Kidney epithelial cell (primary cell): ENCODE results near the gene GP1BB. TPM values are rescaled to one million over a fixed set of nuclear protein-coding genes. Genes with fewer than 3 reads are reported as not detected.
"Not testable (repeated sequence)": the region's sequence is repeated elsewhere in the genome, so short reads cannot be mapped to it uniquely, and the experiment has no call there.

Experiments used
- DNase-seq: peaks from one replicate; pipeline ENCODE4 v3.0.0-alpha.2; 2010; ENCODE audit warnings: low read depth
- H3K27me3 ChIP-seq: 2 replicates; pipeline ENCODE4 v1.6.0; 2011; ENCODE audit warnings: low read length; ENCODE audit not compliant: control insufficient read depth, insufficient read depth
- H3K36me3 ChIP-seq: 2 replicates; pipeline ENCODE4 v1.5.1; 2011; ENCODE audit warnings: low read length; ENCODE audit not compliant: control insufficient read depth, insufficient read depth
- H3K4me3 ChIP-seq: 2 replicates; pipeline ENCODE4 v1.5.1; 2011; ENCODE audit warnings: low read depth, mild to moderate bottlenecking, control low read depth, low read length
- total RNA-seq: library from RNA; depleted of rRNA; stranded (reverse); fragments of >200 nt; gene quantifications from 2 replicates; pipeline ENCODE4 v1.2.3, GENCODE V29; 2015
- TF ChIP-seq, protein P1 (sequence below): IDR thresholded peaks from 2 replicates; pipeline ENCODE4 v1.5.1; 2011; ENCODE audit warnings: mild to moderate bottlenecking, moderate library complexity, low read length, control low read depth, inconsistent platforms; ENCODE audit not compliant: insufficient read depth, poor library complexity, severe bottlenecking

Gene GP1BB
- total RNA-seq, 1 donor from 2014 or later = 0.50 TPM

DNA sequence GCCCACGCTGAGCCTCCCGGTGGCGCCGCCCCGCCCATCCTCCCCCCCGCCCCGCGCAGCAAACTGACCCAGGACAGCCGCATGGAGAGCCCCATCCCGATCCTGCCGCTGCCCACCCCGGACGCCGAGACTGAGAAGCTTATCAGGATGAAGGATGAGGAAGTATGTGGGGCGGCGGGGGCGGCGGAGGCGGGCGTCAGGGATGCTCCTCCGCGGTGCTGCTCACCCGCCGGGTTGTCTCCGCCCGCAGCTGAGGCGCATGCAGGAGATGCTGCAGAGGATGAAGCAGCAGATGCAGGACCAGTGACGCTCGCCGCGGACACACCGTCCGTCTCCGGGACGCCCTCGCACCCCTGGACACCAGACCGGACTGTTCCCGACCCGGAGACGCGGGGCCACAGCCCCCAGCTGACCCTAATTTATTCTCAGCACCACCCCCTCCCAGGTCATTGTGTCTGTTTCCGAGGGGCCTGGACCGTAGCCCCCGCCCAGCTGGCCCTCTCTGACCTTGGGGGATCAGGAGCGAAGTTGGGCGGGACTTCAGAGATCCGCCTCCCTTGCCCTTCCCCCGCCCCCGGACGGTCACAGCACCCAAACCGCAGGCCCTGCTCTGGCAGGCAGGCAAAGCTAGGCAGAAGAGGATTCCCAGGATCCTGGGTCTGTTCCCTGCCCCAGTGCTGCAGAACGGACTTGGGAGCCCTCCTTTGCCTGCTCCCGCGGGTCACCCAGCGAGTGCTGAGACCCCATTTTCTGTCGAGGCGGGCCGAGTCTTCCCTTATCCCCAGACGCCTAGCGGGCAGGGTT, 959 bp upstream of the GP1BB start:
- no peaks in the 10 kb centered on the region for H3K36me3 ChIP-seq
- DNase-seq = no peak
- no peak overlapping the region for H3K4me3 ChIP-seq
- peaks cover 80% of the 10 kb centered on the region for H3K27me3 ChIP-seq
- TF ChIP-seq, protein P1, sequence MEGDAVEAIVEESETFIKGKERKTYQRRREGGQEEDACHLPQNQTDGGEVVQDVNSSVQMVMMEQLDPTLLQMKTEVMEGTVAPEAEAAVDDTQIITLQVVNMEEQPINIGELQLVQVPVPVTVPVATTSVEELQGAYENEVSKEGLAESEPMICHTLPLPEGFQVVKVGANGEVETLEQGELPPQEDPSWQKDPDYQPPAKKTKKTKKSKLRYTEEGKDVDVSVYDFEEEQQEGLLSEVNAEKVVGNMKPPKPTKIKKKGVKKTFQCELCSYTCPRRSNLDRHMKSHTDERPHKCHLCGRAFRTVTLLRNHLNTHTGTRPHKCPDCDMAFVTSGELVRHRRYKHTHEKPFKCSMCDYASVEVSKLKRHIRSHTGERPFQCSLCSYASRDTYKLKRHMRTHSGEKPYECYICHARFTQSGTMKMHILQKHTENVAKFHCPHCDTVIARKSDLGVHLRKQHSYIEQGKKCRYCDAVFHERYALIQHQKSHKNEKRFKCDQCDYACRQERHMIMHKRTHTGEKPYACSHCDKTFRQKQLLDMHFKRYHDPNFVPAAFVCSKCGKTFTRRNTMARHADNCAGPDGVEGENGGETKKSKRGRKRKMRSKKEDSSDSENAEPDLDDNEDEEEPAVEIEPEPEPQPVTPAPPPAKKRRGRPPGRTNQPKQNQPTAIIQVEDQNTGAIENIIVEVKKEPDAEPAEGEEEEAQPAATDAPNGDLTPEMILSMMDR = no peak

DNA sequence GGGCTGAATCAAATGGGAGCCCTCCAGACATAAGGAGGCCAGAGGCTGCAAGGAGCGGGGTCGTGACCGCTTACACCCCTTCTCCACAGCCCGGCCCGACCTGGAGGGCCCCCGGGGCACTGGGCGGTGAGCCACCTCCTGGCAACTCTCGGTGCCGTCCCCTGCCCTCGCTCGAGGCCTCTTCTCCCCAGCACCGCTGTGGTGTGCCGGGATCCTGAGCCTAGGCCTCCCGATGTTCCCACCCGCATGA, 432 bp upstream of the GP1BB start:
- Histone ChIP-seq H3K27me3 (peaks cover 86% of the 10 kb centered on the region), H3K4me3 (no peak overlapping the region), H3K36me3 (no peaks in the 10 kb centered on the region)
- TF ChIP-seq, protein P1 = no peak
- no peak for DNase-seq

DNA sequence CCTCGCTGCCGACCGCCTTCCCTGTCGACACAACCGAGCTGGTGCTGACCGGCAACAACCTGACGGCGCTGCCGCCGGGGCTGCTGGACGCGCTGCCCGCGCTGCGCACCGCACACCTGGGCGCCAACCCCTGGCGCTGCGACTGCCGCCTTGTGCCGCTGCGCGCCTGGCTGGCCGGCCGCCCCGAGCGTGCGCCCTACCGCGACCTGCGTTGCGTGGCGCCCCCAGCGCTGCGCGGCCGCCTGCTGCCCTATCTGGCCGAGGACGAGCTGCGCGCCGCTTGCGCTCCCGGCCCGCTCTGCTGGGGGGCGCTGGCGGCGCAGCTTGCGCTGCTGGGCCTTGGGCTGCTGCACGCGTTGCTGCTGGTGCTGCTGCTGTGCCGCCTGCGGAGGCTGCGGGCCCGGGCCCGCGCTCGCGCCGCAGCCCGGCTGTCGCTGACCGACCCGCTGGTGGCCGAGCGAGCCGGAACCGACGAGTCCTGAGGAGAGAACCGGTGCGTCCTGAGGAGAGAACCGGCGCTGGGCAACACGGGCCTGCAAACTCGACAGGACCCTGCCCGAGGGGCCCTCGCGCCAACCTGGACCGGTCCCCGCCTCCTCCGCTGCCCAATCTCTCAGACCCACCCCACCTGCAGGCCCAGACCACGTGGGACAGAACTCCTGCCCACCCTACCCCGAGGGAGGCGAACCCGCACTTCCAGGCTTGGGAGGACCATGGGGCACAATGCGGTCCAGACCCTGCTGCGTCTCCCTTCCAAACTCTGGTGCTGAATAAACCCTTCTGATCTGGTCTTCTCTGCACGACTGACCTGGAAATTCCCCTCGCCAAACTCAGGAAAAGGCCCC, 866 bp downstream of the GP1BB start:
- no peak for DNase-seq
- no peak overlapping the region for H3K4me3 ChIP-seq

DNA sequence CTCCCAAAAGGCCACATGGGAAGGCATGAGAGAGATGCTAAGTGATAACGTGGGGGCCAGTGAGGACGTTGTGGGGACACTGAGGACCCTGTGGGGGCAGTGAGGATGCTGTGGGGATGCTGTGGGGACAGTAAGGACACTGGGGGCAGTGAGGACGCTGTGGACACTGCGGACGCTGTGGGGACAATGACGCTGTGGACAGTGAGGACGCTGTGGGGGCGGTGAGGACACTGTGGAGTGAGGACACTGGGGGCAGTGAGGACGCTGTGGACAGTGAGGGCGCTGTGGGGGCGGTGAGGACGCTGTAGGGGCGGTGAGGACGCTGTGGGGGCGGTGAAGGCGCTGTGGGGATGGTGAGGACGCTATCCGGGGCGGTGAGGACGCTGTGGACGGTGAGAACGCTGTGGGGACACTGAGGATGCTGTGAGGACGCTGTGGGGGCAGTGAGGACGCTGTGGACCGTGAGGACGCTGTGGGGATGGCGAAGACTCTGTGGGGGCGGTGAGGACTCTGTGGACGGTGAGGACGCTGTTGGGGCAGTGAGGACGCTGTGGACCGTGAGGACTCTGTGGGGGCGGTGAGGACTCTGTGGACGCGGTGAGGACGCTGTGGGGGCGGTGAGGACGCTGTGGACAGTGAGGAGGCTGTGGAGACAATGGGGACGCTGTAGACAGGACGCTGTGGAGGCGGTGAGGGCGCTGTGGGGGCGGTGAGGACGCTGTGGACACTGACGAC, 1.8 kb downstream of the GP1BB start:
- H3K4me3 ChIP-seq = no peak overlapping the region
- no peaks in the 10 kb centered on the region for H3K36me3 ChIP-seq
- peaks cover 80% of the 10 kb centered on the region for H3K27me3 ChIP-seq
- no peak for DNase-seq
- TF ChIP-seq, protein P1 = no peak

More for the DNA sequence above, 866 bp downstream of the GP1BB start:
- TF ChIP-seq, protein P1 = no peak
- no peaks in the 10 kb centered on the region for H3K36me3 ChIP-seq
- peaks cover 84% of the 10 kb centered on the region for H3K27me3 ChIP-seq

DNA sequence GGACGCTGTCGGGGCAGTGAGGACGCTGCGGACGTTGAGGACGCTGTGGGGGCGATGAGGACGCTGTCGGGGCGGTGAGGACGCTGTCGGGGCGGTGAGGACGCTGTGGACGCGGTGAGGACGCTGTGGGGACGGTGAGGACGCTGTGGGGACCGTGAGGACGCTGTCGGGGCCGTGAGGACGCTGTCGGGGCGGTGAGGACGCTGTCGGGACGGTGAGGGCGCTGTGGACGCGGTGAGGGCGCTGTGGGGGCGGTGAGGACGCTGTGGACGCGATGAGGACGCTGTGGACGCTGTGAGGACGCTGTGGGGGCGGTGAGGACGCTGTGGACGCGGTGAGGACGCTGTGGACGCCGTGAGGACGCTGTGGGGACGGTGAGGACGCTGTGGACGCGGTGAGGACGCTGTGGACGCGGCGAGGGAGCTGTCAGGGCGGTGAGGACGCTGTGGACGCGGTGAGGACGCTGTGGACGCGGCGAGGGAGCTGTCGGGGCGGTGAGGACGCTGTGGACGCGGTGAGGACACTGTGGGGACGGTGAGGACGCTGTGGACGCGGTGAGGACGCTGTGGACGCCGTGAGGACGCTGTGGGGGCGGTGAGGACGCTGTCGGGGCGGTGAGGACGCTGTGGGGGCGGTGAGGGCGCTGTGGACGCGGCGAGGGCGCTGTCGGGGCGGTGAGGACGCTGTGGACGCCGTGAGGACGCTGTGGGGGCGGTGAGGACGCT, 2.9 kb downstream of the GP1BB start:
- DNase-seq, H3K4me3 ChIP-seq, H3K36me3 ChIP-seq: not testable (repeated sequence)
- H3K27me3 ChIP-seq = peaks cover 73% of the 10 kb centered on the region
